Gastrocnemius medialis (tissue), 4 donors: ENCODE data around the gene ADD1.

Source experiments
- POLR2A ChIP-seq, 2 donors: fragments of 450-650 bp; IDR thresholded peaks; one replicate each; pipeline ENCODE4 v1.6.1; 2017; ENCODE audit warnings: antibody characterized with exemption in 2 of 2, mild to moderate bottlenecking in 2 of 2, moderate library complexity in 2 of 2
- TF ChIP-seq, protein P1 (sequence below), 5 experiments: fragments of 450-650 bp in 3 of 5; fragments of 200-600 bp in 2 of 5; sonication (generic) in 2 of 5; IDR thresholded peaks in 4 of 5; conservative IDR thresholded peaks in 1 of 5; 1 replicate in 4 of 5; 2 replicates in 1 of 5; pipeline ENCODE4 v1.5.1; 2016 to 2019; ENCODE audit warnings: antibody characterized with exemption in 5 of 5, mild to moderate bottlenecking in 3 of 5, moderate library complexity in 3 of 5

- TF ChIP-seq, protein P1, sequence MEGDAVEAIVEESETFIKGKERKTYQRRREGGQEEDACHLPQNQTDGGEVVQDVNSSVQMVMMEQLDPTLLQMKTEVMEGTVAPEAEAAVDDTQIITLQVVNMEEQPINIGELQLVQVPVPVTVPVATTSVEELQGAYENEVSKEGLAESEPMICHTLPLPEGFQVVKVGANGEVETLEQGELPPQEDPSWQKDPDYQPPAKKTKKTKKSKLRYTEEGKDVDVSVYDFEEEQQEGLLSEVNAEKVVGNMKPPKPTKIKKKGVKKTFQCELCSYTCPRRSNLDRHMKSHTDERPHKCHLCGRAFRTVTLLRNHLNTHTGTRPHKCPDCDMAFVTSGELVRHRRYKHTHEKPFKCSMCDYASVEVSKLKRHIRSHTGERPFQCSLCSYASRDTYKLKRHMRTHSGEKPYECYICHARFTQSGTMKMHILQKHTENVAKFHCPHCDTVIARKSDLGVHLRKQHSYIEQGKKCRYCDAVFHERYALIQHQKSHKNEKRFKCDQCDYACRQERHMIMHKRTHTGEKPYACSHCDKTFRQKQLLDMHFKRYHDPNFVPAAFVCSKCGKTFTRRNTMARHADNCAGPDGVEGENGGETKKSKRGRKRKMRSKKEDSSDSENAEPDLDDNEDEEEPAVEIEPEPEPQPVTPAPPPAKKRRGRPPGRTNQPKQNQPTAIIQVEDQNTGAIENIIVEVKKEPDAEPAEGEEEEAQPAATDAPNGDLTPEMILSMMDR (IDR thresholded peaks at IDR 0.05 in 4 of 5, conservative IDR thresholded peaks at IDR 0.05 in 1 of 5), result no peak
- TF ChIP-seq POLR2A (IDR thresholded peaks at IDR 0.05), result no peak
Measured at GRCh38 chr4:2802618-2803531, 40.8 kb upstream of the ADD1 start.
